NCI-H510A treated with DMSO at 0.1 percent for 48 hours (cell line): ENCODE measurements around the gene MAST4.
A peak's percentile ranks its signal among the peaks of the same experiment; 100 is the strongest.

Source experiments
- DNase-seq: peaks from one replicate; lab custom pipeline; 2025; lab: John Stamatoyannopoulos, UW

MAST4 gene

GRCh38 chr5:66960369-66961137, 364.4 kb downstream of the MAST4 start:
- DNase-seq: peak; percentile 62

- no peak for DNase-seq
These were observed 367.4 kb downstream of the MAST4 start for GRCh38 chr5:66963559-66963971.

- no peak for DNase-seq
These were observed 370.2 kb downstream of the MAST4 start for GRCh38 chr5:66966439-66966838.

GRCh38 chr5:66967102-66967501, 370.9 kb downstream of the MAST4 start:
- no peak for DNase-seq

GRCh38 chr5:66967826-66968262, 371.7 kb downstream of the MAST4 start:
- DNase-seq: no peak

GRCh38 chr5:66969484-66969883, 373.3 kb downstream of the MAST4 start:
- no peak for DNase-seq

GRCh38 chr5:66969963-66970362, 373.8 kb downstream of the MAST4 start:
- no peak for DNase-seq

- no peak for DNase-seq
These were observed 375.8 kb downstream of the MAST4 start for GRCh38 chr5:66972004-66972403.

GRCh38 chr5:66974256-66974655, 378.1 kb downstream of the MAST4 start:
- no peak for DNase-seq

- no peak for DNase-seq
These were observed 379.9 kb downstream of the MAST4 start for GRCh38 chr5:66976108-66976507.

- DNase-seq: no peak
These were observed 383.5 kb downstream of the MAST4 start for GRCh38 chr5:66979738-66980137.

GRCh38 chr5:66981266-66982055, 385.3 kb downstream of the MAST4 start:
- no peak for DNase-seq

GRCh38 chr5:66982056-66982387, 385.8 kb downstream of the MAST4 start:
- DNase-seq: no peak

- no peak for DNase-seq
These were observed 386.3 kb downstream of the MAST4 start for GRCh38 chr5:66982470-66982869.

GRCh38 chr5:66985417-66985816, 389.2 kb downstream of the MAST4 start:
- no peak for DNase-seq

- no peak for DNase-seq
These were observed 389.8 kb downstream of the MAST4 start for GRCh38 chr5:66986009-66986408.

GRCh38 chr5:66986534-66986933, 390.3 kb downstream of the MAST4 start:
- no peak for DNase-seq

- no peak for DNase-seq
These were observed 390.9 kb downstream of the MAST4 start for GRCh38 chr5:66987126-66987525.

- no peak for DNase-seq
These were observed 391.3 kb downstream of the MAST4 start for GRCh38 chr5:66987540-66987939.

- peak; percentile 57 for DNase-seq
These were observed 392.0 kb downstream of the MAST4 start for GRCh38 chr5:66987949-66988838.

GRCh38 chr5:66989286-66989685, 393.1 kb downstream of the MAST4 start:
- DNase-seq: no peak

GRCh38 chr5:66989781-66990180, 393.6 kb downstream of the MAST4 start:
- DNase-seq: no peak
